ENCODE measurements around the gene GREB1. TPM values are rescaled to one million over a fixed set of nuclear protein-coding genes. Genes with fewer than 3 reads are reported as not detected.

GREB1 gene
- total RNA-seq, 1 experiment from 2014 or later = 16.5 TPM

DNA sequence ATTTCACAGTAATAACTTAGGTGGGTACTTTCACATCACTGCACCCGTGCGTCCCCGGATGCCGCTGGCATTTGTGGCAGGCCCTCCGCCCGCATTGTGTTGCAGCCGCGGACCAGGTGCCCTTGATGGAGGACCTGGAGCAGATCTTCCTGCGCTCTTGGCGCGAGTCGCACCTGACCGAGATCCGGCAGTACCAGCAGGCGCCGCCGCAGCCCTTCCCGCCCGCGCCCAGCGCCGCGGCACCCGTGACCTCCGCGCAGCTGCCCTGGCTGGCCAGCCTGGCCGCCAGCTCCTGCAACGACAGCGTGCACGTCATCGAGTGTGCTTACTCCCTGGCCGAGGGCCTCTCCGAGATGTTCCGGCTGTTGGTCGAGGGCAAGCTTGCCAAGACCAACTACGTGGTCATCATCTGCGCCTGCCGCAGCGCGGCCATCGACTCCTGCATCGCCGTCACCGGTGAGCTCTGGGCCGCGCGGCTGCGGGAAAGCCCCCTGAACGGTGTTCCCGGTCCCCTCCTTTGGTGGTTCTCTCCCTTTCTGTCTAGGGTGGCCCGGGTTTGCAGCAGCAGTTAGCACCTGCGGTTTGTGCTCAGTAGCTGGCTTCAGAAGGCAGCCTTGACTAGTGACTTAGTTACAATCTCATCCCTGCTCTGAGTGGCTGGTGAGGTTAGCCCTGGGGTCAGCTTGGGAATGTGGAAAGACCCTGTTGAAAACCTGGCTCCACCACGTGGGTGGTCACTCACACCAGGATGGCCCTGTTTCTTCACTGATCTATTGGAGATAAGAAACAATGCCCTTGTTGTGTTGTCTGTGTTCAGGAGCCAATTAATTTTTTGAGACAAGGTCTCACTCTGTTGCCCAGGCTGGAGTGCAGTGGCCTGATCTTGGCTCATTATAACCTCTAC, 59.1 kb downstream of the GREB1 start:
- Histone ChIP-seq H2BK20ac (ENCODE audit: low read depth, low read length, poor library complexity, severe bottlenecking) (no peak overlapping the region), H2BK12ac (ENCODE audit: insufficient read length, low read depth, low read length) (no peak overlapping the region), H4K91ac (ENCODE audit: insufficient read length, low read depth, low read length) (no peak overlapping the region), H3K79me2 (ENCODE audit: insufficient read depth, low read length) (no peaks in the 10 kb centered on the region), H3K23ac (ENCODE audit: insufficient read length, low read depth, low read length) (no peak overlapping the region), H4K20me1 (ENCODE audit: control insufficient read depth, insufficient read depth, insufficient read length) (no peaks in the 10 kb centered on the region), H3K9me3 (ENCODE audit: control insufficient read depth, low read depth, low read length) (no peaks in the 10 kb centered on the region), H3K9ac (ENCODE audit: extremely low read depth, insufficient read length, low read length) (no peak overlapping the region), H2AFZ (ENCODE audit: low read length) (no peak overlapping the region), H3K27ac (ENCODE audit: insufficient read length, low read depth, low read length) (no peak overlapping the region), H2BK15ac (ENCODE audit: low read depth, low read length) (no peak overlapping the region), H3K18ac (ENCODE audit: insufficient read length, low read depth, low read length) (no peak overlapping the region), H3K4me2 (ENCODE audit: insufficient read depth, insufficient read length, low read length) (no peak overlapping the region), H2BK120ac (ENCODE audit: low read depth, low read length, poor library complexity, severe bottlenecking) (no peak overlapping the region), H3K27me3 (ENCODE audit: insufficient read depth, low read length) (no peaks in the 10 kb centered on the region), H3K23me2 (ENCODE audit: insufficient read length, low read depth, low read length, poor library complexity, severe bottlenecking) (no peaks in the 10 kb centered on the region), H3K4me1 (ENCODE audit: insufficient read depth, low read length) (no peaks in the 10 kb centered on the region), H3K14ac (ENCODE audit: insufficient read depth, low read length) (no peak overlapping the region; the same call in 1 of the 2 replicates), H3K56ac (ENCODE audit: insufficient read length, low read depth, low read length) (no peak overlapping the region), H3K4ac (ENCODE audit: low read depth, low read length) (no peak overlapping the region), H3K79me1 (ENCODE audit: insufficient read depth, low read depth, low read length, poor library complexity, severe bottlenecking) (no peaks in the 10 kb centered on the region), H4K8ac (replicated peaks; ENCODE audit: insufficient read length, low read depth, low read length) (no peak overlapping the region), H2BK5ac (ENCODE audit: insufficient read length, low read length) (no peak overlapping the region), H2AK5ac (ENCODE audit: insufficient read length, low read length) (no peak overlapping the region), H3T11ph (ENCODE audit: low read length) (no peak overlapping the region), H4K5ac (ENCODE audit: insufficient read length, low read depth, low read length) (no peak overlapping the region)
- Mint-ChIP-seq H3K4me3 (no peak overlapping the region), H3K4me1 (no peaks in the 10 kb centered on the region), H3K27ac (peak overlapping the region in 1 of 3 experiments; percentile 77; a peak in 1 of 7 replicates), H3K9me3 (no peaks in the 10 kb centered on the region), H3K36me3 (ENCODE audit: insufficient read depth in 1 of 3, low read depth in 3 of 3) (peaks cover 6 to 9% (median 7%) of the 10 kb centered on the region in 3 experiments; a peak in 5 of 7 replicates), H3K27me3 (ENCODE audit: low read depth) (no peaks in the 10 kb centered on the region)
- DNase-seq = no peak
- WGBS (ENCODE audit: extremely low coverage, insufficient read length, low lambda C conversion rate) = no CpG with 5 or more reads among the region's 53 CpGs
- TF ChIP-seq, protein P1, sequence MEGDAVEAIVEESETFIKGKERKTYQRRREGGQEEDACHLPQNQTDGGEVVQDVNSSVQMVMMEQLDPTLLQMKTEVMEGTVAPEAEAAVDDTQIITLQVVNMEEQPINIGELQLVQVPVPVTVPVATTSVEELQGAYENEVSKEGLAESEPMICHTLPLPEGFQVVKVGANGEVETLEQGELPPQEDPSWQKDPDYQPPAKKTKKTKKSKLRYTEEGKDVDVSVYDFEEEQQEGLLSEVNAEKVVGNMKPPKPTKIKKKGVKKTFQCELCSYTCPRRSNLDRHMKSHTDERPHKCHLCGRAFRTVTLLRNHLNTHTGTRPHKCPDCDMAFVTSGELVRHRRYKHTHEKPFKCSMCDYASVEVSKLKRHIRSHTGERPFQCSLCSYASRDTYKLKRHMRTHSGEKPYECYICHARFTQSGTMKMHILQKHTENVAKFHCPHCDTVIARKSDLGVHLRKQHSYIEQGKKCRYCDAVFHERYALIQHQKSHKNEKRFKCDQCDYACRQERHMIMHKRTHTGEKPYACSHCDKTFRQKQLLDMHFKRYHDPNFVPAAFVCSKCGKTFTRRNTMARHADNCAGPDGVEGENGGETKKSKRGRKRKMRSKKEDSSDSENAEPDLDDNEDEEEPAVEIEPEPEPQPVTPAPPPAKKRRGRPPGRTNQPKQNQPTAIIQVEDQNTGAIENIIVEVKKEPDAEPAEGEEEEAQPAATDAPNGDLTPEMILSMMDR (conservative IDR thresholded peaks at IDR 0.05) = no peak
